GM12892 (cell line): ENCODE results near the gene NUDT14.

Experiments used
- POLR2A ChIP-seq: IDR thresholded peaks from 2 replicates; pipeline ENCODE4 v1.6.1; 2011; ENCODE audit warnings: low read depth, low read length, control low read depth
- POLR2AphosphoS5 ChIP-seq: IDR thresholded peaks from 2 replicates; pipeline ENCODE4 v1.6.1; 2011; ENCODE audit warnings: low read depth, low read length, control low read depth

DNA sequence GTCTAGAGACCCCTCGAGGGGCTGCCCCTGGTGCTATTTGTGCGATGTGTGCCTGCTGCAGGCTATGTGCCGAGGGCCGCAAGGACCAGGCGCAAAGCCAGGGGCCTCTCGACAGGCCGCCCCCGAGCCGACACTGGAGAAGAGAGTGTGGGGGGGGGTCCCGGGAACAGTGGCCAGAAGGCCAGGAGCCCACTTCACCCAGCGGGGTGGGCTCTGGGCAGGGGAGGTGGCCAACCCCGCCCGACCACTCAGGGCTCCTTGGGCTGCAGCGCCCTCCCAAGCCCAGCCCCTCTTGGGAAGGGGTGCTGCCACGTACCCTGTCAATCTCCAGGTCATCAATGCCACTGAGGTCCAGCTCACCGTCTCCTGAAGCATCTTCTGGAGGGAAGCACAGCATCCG is 38.6 kb upstream of the NUDT14 start:
- no peak for TF ChIP-seq POLR2A
- TF ChIP-seq POLR2AphosphoS5, result no peak
